A549 (cell line): ENCODE data around the gene MYMK. TPM values are rescaled to one million over a fixed set of nuclear protein-coding genes. Genes with fewer than 3 reads are reported as not detected.

Experiments used
- ATAC-seq, 2 experiments: fragments of 200-7000 bp in 1 of 2; fragments of >200 bp in 1 of 2; cut with Nextera tagmentation in 1 of 2; cut with Tn5 transposase in 1 of 2; 3 replicates each; pipeline versions ENCODE4 v1.8.0 to v1.9.1; 2018 to 2020; ENCODE audit warnings: mild to moderate bottlenecking in 1 of 2, moderate library complexity in 1 of 2
- CTCF ChIA-PET: fragments of 300-600 bp; sonication (Branson Sonifier 250); formaldehyde crosslinking; extraction: SDS; loops from one replicate; lab custom pipeline; 2021; ENCODE audit warnings: antibody characterized with exemption, inconsistent platforms; lab: Yijun Ruan, JAX
- POLR2A ChIA-PET: fragments of 350-600 bp; formaldehyde crosslinking; extraction: SDS; loops from one replicate; lab custom pipeline; 2021; ENCODE audit warnings: antibody characterized with exemption, inconsistent platforms; lab: Yijun Ruan, JAX
- DNase-seq, 2 experiments: peaks; one replicate each; pipeline versions ENCODE4 v3.0.0 to v3.0.0-alpha.2; 2011 to 2016; ENCODE audit warnings: low read depth in 1 of 2, low spot score in 1 of 2
- FAIRE-seq: peaks from 2 replicates; lab custom pipeline; 2011; peaks lifted over from hg19 to GRCh38; lab: Jason Lieb, UNC
- H3K27ac ChIP-seq, 2 experiments: fragments of >200 bp; sonication (Bioruptor Twin); formaldehyde crosslinking; 3 replicates each; pipeline ENCODE4 v1.5.1; 2016 to 2017
- H3K4me1 ChIP-seq: fragments of >200 bp; sonication (Bioruptor Twin); formaldehyde crosslinking; 3 replicates; pipeline ENCODE4 v1.6.1; 2016
- H3K4me2 ChIP-seq: fragments of >200 bp; sonication (Bioruptor Twin); formaldehyde crosslinking; 3 replicates; pipeline ENCODE4 v1.6.1; 2016
- H3K4me3 ChIP-seq: fragments of >200 bp; sonication (Bioruptor Twin); formaldehyde crosslinking; 3 replicates; pipeline ENCODE4 v1.5.1; 2016
- H3K9me3 ChIP-seq: fragments of >200 bp; sonication (Bioruptor Twin); formaldehyde crosslinking; 3 replicates; pipeline ENCODE4 v1.6.1; 2016
- ATOH8 ChIP-seq: fragments of 250-450 bp; sonication (Bioruptor Pico); IDR thresholded peaks from 2 replicates; pipeline ENCODE4 v1.5.0; 2020; ENCODE audit warnings: low read depth, mild to moderate bottlenecking, moderate library complexity
- BCL3 ChIP-seq: fragments of >200 bp; sonication (Bioruptor Twin); formaldehyde crosslinking; IDR thresholded peaks from 3 replicates; pipeline ENCODE4 v1.6.1; 2016
- EHF ChIP-seq: fragments of 250-450 bp; sonication (Bioruptor Pico); IDR thresholded peaks from 2 replicates; pipeline ENCODE4 v1.5.0; 2020; ENCODE audit warnings: mild to moderate bottlenecking
- EHMT2 ChIP-seq: fragments of 200-600 bp; sonication (generic); IDR thresholded peaks from 2 replicates; pipeline ENCODE4 v1.6.1; 2016; ENCODE audit warnings: antibody characterized with exemption, low read depth, mild to moderate bottlenecking, moderate library complexity
- HOXA7 ChIP-seq: fragments of 250-450 bp; sonication (Bioruptor Pico); IDR thresholded peaks from 2 replicates; pipeline ENCODE4 v1.5.0; 2020; ENCODE audit warnings: mild to moderate bottlenecking, moderate library complexity
- NFE2L2 ChIP-seq: fragments of 150-350 bp; conservative IDR thresholded peaks from 2 replicates; pipeline ENCODE4 v1.6.1; 2014; ENCODE audit warnings: low read length
- PBX3 ChIP-seq: IDR thresholded peaks from 2 replicates; pipeline ENCODE4 v1.6.1; 2012
- REST ChIP-seq: fragments of 200-600 bp; sonication (generic); IDR thresholded peaks from 2 replicates; pipeline ENCODE4 v1.6.1; 2016; ENCODE audit warnings: antibody characterized with exemption, mild to moderate bottlenecking, moderate library complexity
- SREBF2 ChIP-seq: fragments of 450-650 bp; IDR thresholded peaks from 2 replicates; pipeline ENCODE4 v1.6.1; 2014; ENCODE audit warnings: mild to moderate bottlenecking, moderate library complexity
- WGBS: methylation state at CpG from one replicate; pipeline ENCODE4 v1.1.6; 2017; ENCODE audit errors: missing lambda C conversion rate; 5-methylcytosine and 5-hydroxymethylcytosine counted together
- polyA plus RNA-seq, 4 experiments: library from polyadenylated mRNA; depleted of rRNA in 3 of 4; stranded (reverse); fragments of >200 nt; fragmentation: RNase III in 1 of 4; extraction: RNeasy Plus Mini Kit Qiagen cat#74134 plus additional on column Dnase treatment in 1 of 4; gene quantifications; 2 replicates in 3 of 4; 3 replicates in 1 of 4; pipeline ENCODE4 v1.2.3, GENCODE V29; 2011 to 2017

MYMK gene
- polyA plus RNA-seq, 2 of the 4 experiments (the other 2 are of a cell fraction): not detected

GRCh38 chr9:133496861-133497842 lies 27.6 kb downstream of the MYMK start:
- H3K9me3 ChIP-seq: peaks cover 14% of the 10 kb centered on the region
- no peak for DNase-seq
- H3K4me1 ChIP-seq: no peaks in the 10 kb centered on the region
- no peak for ATAC-seq
- no peak overlapping the region for H3K4me3 ChIP-seq
- CTCF ChIA-PET: interaction anchor here (0.8 to 4.8 kb wide), 5 partner anchors 9 to 13 kb away, joined by 4 to 42 read pairs (median 4); no protein-coding TSS in a partner anchor
- TF ChIP-seq NFE2L2 (no peak), ATOH8 (CRISPR knock-in tag) (no peak), REST (no peak), BCL3 (no peak), EHF (CRISPR knock-in tag) (no peak), PBX3 (no peak)
- FAIRE-seq: no peak
- POLR2A ChIA-PET: no interaction called here
- H3K27ac ChIP-seq: no peak overlapping the region
- H3K4me2 ChIP-seq: no peak overlapping the region
- WGBS: 49% methylated on average over 25 of the region's 35 CpGs

GRCh38 chr9:133495327-133496293 lies 29.1 kb downstream of the MYMK start:
- DNase-seq (no peak), ATAC-seq (no peak), FAIRE-seq (no peak)
- Histone ChIP-seq H3K4me2 (no peak overlapping the region), H3K27ac (no peak overlapping the region), H3K4me1 (no peaks in the 10 kb centered on the region), H3K4me3 (no peak overlapping the region), H3K9me3 (no peaks in the 10 kb centered on the region)
- TF ChIP-seq SREBF2: no peak
- TF ChIP-seq EHMT2: no peak
- no peak for TF ChIP-seq HOXA7 (CRISPR knock-in tag)
- ChIA-PET CTCF (interaction anchor here (1.0 to 4.8 kb wide), 8 partner anchors 8 to 310 kb away, joined by 3 to 42 read pairs (median 5); no protein-coding TSS in a partner anchor), POLR2A (no interaction called here)
- WGBS: 75% methylated on average over 24 of the region's 24 CpGs
